Jurkat, Clone E6-1 (cell line): ENCODE results near the gene PRICKLE1.

Experiments used
- DNase-seq: peaks from one replicate; pipeline ENCODE4 v3.0.0-alpha.2; 2011; ENCODE audit warnings: low read depth, low spot score
- H3K4me3 ChIP-seq: 2 replicates; pipeline ENCODE4 v1.5.1; 2011; ENCODE audit warnings: mild to moderate bottlenecking, low read length, control low read depth, moderate library complexity

PRICKLE1 gene

GRCh38 chr12:42507565-42507964 is 82.0 kb downstream of the PRICKLE1 start:
- DNase-seq, result no peak
- H3K4me3 ChIP-seq, result no peak overlapping the region

GRCh38 chr12:42507081-42507480 is 82.5 kb downstream of the PRICKLE1 start:
- no peak overlapping the region for H3K4me3 ChIP-seq
- no peak for DNase-seq

- DNase-seq, result no peak
- H3K4me3 ChIP-seq, result no peak overlapping the region
Measured at GRCh38 chr12:42504049-42504448, 85.5 kb downstream of the PRICKLE1 start.

- DNase-seq, result no peak
Measured at GRCh38 chr12:42502682-42503081, 86.9 kb downstream of the PRICKLE1 start.

GRCh38 chr12:42498549-42499247 is 90.8 kb downstream of the PRICKLE1 start:
- no peak overlapping the region for H3K4me3 ChIP-seq
- no peak for DNase-seq

More at GRCh38 chr12:42502682-42503081, 86.9 kb downstream of the PRICKLE1 start:
- no peak overlapping the region for H3K4me3 ChIP-seq

- no peak overlapping the region for H3K4me3 ChIP-seq
- no peak for DNase-seq
Measured at GRCh38 chr12:42496886-42497285, 92.7 kb downstream of the PRICKLE1 start.

- H3K4me3 ChIP-seq, result no peak overlapping the region
- DNase-seq, result no peak
Measured at GRCh38 chr12:42495244-42495643, 94.3 kb downstream of the PRICKLE1 start.

GRCh38 chr12:42492267-42492666 is 97.3 kb downstream of the PRICKLE1 start:
- no peak overlapping the region for H3K4me3 ChIP-seq
- no peak for DNase-seq

- H3K4me3 ChIP-seq, result no peak overlapping the region
- DNase-seq, result no peak
Measured at GRCh38 chr12:42490261-42490842, 99.2 kb downstream of the PRICKLE1 start.

GRCh38 chr12:42486407-42486806 is 103.1 kb downstream of the PRICKLE1 start:
- no peak overlapping the region for H3K4me3 ChIP-seq
- DNase-seq, result no peak

GRCh38 chr12:42485823-42486222 is 103.7 kb downstream of the PRICKLE1 start:
- no peak overlapping the region for H3K4me3 ChIP-seq
- DNase-seq, result no peak

- no peak overlapping the region for H3K4me3 ChIP-seq
- DNase-seq, result no peak
Measured at GRCh38 chr12:42484996-42485395, 104.5 kb downstream of the PRICKLE1 start.

GRCh38 chr12:42483521-42483790 is 106.1 kb downstream of the PRICKLE1 start:
- no peak overlapping the region for H3K4me3 ChIP-seq
- no peak for DNase-seq

GRCh38 chr12:42482748-42483520 is 106.6 kb downstream of the PRICKLE1 start:
- DNase-seq, result no peak
- H3K4me3 ChIP-seq, result no peak overlapping the region

GRCh38 chr12:42482041-42482747 is 107.4 kb downstream of the PRICKLE1 start:
- DNase-seq, result no peak
- no peak overlapping the region for H3K4me3 ChIP-seq

- DNase-seq, result no peak
- H3K4me3 ChIP-seq, result no peak overlapping the region
Measured at GRCh38 chr12:42481368-42481767, 108.2 kb downstream of the PRICKLE1 start.

GRCh38 chr12:42477941-42478340 is 111.6 kb downstream of the PRICKLE1 start:
- no peak for DNase-seq
- H3K4me3 ChIP-seq, result no peak overlapping the region

GRCh38 chr12:42475106-42475505 is 114.4 kb downstream of the PRICKLE1 start:
- no peak for DNase-seq
- no peak overlapping the region for H3K4me3 ChIP-seq

GRCh38 chr12:42474391-42474790 is 115.2 kb downstream of the PRICKLE1 start:
- no peak overlapping the region for H3K4me3 ChIP-seq
- no peak for DNase-seq

GRCh38 chr12:42473561-42473960 is 116.0 kb downstream of the PRICKLE1 start:
- DNase-seq, result no peak
- no peak overlapping the region for H3K4me3 ChIP-seq
